ENCODE measurements around the gene TAF9.

Gene TAF9

DNA sequence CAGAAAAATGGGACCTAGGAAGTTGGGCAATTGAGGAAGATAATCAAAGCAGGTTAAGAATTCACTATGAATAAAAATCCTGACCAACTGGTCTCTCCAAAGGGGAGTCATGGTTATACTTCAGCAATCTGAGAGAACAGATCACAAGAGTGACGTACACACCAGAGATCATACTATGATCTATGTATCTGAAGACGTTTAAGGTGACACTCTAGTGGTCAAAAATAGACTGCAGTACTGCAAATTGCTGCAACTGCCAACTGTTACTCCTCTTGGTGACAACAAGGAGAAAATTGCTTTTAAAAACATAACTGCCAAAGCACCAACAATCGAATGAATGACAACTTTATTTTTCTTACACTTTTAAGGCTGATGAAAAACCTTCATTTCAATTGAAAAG, 4.9 kb downstream of the TAF9 start:
- Histone ChIP-seq H3K27ac (ENCODE audit: poor library complexity, severe bottlenecking) (no peak overlapping the region), H3K9me3 (ENCODE audit: severe bottlenecking) (no peaks in the 10 kb centered on the region), H3K4me1 (ENCODE audit: insufficient read depth, poor library complexity, severe bottlenecking) (peaks cover 6% of the 10 kb centered on the region), H3K27me3 (ENCODE audit: insufficient read depth, poor library complexity, severe bottlenecking) (no peaks in the 10 kb centered on the region), H3K36me3 (ENCODE audit: low read depth) (peaks cover 60% of the 10 kb centered on the region), H3K4me3 (ENCODE audit: severe bottlenecking) (no peak overlapping the region)
- DNase-seq (ENCODE audit: low spot score) (no peak), ATAC-seq (ENCODE audit: low read depth) (no peak)
- TF ChIP-seq, protein P1, sequence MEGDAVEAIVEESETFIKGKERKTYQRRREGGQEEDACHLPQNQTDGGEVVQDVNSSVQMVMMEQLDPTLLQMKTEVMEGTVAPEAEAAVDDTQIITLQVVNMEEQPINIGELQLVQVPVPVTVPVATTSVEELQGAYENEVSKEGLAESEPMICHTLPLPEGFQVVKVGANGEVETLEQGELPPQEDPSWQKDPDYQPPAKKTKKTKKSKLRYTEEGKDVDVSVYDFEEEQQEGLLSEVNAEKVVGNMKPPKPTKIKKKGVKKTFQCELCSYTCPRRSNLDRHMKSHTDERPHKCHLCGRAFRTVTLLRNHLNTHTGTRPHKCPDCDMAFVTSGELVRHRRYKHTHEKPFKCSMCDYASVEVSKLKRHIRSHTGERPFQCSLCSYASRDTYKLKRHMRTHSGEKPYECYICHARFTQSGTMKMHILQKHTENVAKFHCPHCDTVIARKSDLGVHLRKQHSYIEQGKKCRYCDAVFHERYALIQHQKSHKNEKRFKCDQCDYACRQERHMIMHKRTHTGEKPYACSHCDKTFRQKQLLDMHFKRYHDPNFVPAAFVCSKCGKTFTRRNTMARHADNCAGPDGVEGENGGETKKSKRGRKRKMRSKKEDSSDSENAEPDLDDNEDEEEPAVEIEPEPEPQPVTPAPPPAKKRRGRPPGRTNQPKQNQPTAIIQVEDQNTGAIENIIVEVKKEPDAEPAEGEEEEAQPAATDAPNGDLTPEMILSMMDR (IDR thresholded peaks at IDR 0.05; ENCODE audit: poor library complexity, severe bottlenecking) = peak; percentile 31

DNA sequence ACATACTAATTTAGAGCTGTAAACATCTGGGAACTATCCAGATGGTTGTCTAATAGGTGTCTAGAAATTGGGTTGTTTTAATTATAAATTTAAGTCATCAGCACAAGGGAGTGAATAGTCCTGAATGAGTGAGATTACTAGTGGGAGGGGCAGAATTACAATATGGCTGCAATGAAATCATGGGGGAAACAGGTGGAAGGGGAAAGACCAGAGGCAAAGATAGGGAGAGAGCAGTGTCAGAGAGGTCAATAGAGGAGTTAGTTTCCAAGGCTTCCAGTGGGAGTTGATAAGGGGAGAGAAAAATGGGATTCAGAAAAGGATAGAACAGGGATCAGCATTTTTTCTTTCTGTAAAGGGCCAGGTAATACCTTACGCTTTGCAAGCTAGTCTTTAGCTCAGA, 8.9 kb downstream of the TAF9 start:
- H3K36me3 ChIP-seq (ENCODE audit: low read depth) = peaks cover 34% of the 10 kb centered on the region
- H3K4me1 ChIP-seq (ENCODE audit: insufficient read depth, poor library complexity, severe bottlenecking) = no peaks in the 10 kb centered on the region
- no peak overlapping the region for H3K4me3 ChIP-seq (ENCODE audit: severe bottlenecking)
- H3K27ac ChIP-seq (ENCODE audit: poor library complexity, severe bottlenecking) = no peak overlapping the region
- H3K9me3 ChIP-seq (ENCODE audit: severe bottlenecking) = no peaks in the 10 kb centered on the region
- ATAC-seq (ENCODE audit: low read depth) (0 out of 3 replicates have a peak, but pooled peaks have one; percentile 17), DNase-seq (ENCODE audit: low spot score) (no peak)
- no peaks in the 10 kb centered on the region for H3K27me3 ChIP-seq (ENCODE audit: insufficient read depth, poor library complexity, severe bottlenecking)
- TF ChIP-seq, protein P1 (IDR thresholded peaks at IDR 0.05; ENCODE audit: poor library complexity, severe bottlenecking) = no peak

DNA sequence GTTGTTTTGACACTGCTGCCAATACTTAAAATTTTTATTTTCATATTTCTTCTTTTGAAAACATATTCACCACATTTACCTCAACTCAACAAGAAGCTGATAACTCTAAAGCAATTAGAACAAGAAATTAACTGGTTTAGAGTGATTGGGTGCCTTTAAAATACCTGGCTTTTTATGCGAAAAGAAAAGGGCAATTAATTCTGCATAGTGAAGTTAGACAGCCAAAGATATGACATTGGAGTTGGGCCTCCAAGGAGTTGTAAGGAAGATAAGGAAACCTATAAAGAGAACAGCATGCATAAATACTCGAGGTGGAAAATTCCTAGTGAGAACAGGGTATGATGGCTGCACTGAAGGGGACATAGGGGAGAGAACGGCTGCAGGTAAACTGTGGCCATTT, 9.6 kb downstream of the TAF9 start:
- DNase-seq (ENCODE audit: low spot score) (no peak), ATAC-seq (ENCODE audit: low read depth) (no peak)
- Histone ChIP-seq H3K4me1 (ENCODE audit: insufficient read depth, poor library complexity, severe bottlenecking) (no peaks in the 10 kb centered on the region), H3K36me3 (ENCODE audit: low read depth) (peaks cover 32% of the 10 kb centered on the region), H3K4me3 (ENCODE audit: severe bottlenecking) (no peak overlapping the region), H3K27me3 (ENCODE audit: insufficient read depth, poor library complexity, severe bottlenecking) (no peaks in the 10 kb centered on the region), H3K27ac (ENCODE audit: poor library complexity, severe bottlenecking) (no peak overlapping the region), H3K9me3 (ENCODE audit: severe bottlenecking) (no peaks in the 10 kb centered on the region)
- TF ChIP-seq, protein P1 (IDR thresholded peaks at IDR 0.05; ENCODE audit: poor library complexity, severe bottlenecking) = no peak

DNA sequence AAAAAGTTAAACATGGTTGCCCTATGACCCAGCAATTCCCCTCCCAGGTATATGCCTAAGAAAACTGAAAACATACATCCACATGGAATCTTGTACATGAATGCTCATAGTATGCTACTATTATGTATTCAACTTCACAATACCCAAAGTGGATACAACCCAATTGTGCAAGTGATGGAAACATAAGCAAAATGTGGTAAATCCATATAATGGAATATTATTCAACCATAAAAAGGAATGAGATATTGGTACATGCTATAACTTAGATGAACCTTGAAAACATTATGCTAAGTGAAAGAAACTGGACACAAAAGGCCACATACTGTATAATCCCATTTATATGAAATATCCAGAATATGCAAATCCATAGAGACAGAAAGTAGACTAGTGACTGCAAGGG, 18.7 kb downstream of the TAF9 start:
- Histone ChIP-seq H3K4me3 (ENCODE audit: severe bottlenecking) (no peak overlapping the region), H3K27me3 (ENCODE audit: insufficient read depth, poor library complexity, severe bottlenecking) (no peaks in the 10 kb centered on the region), H3K9me3 (ENCODE audit: severe bottlenecking) (no peaks in the 10 kb centered on the region), H3K4me1 (ENCODE audit: insufficient read depth, poor library complexity, severe bottlenecking) (no peaks in the 10 kb centered on the region), H3K27ac (ENCODE audit: poor library complexity, severe bottlenecking) (no peak overlapping the region), H3K36me3 (ENCODE audit: low read depth) (peaks cover 33% of the 10 kb centered on the region)
- ATAC-seq (ENCODE audit: low read depth) (no peak), DNase-seq (ENCODE audit: low spot score) (no peak)
- TF ChIP-seq, protein P1 (IDR thresholded peaks at IDR 0.05; ENCODE audit: poor library complexity, severe bottlenecking) = no peak

DNA sequence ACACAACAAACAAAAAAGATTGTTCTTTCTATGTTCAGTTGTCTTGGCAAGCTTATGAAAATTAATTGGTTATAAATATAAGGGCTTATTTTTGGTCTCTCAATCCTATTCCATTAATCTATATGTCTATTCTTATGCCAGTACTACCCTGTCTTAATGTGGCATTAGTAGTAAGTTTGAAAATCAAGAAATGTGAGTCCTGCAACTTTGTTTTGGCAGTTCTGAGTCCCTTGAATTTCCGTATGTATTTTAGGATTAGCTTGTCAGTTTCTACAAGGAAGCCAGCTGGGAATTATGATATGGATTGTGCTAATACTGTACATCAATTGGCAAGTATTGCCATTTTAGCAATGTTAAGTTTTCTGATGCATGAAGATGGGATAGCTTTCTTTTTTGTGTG, 26.2 kb downstream of the TAF9 start:
- no peak for DNase-seq (ENCODE audit: low spot score)
- H3K27me3 ChIP-seq (ENCODE audit: insufficient read depth, poor library complexity, severe bottlenecking) = no peaks in the 10 kb centered on the region
- no peak overlapping the region for H3K4me3 ChIP-seq (ENCODE audit: severe bottlenecking)
- no peak for ATAC-seq (ENCODE audit: low read depth)
- no peaks in the 10 kb centered on the region for H3K36me3 ChIP-seq (ENCODE audit: low read depth)
- no peaks in the 10 kb centered on the region for H3K4me1 ChIP-seq (ENCODE audit: insufficient read depth, poor library complexity, severe bottlenecking)
- H3K27ac ChIP-seq (ENCODE audit: poor library complexity, severe bottlenecking) = no peak overlapping the region
- TF ChIP-seq, protein P1 (IDR thresholded peaks at IDR 0.05; ENCODE audit: poor library complexity, severe bottlenecking) = no peak
- no peaks in the 10 kb centered on the region for H3K9me3 ChIP-seq (ENCODE audit: severe bottlenecking)

Data from RWPE2 (cell line).